ENCODE measurements around the gene PLTP. TPM values are rescaled to one million over a fixed set of nuclear protein-coding genes. Genes with fewer than 3 reads are reported as not detected.

The PLTP gene
- total RNA-seq, 1 donor: 10.4 TPM

- peak; percentile 88 for DNase-seq (ENCODE audit: low read depth)
- peak; percentile 80 for TF ChIP-seq CTCF (IDR thresholded peaks at IDR 0.05; ENCODE audit: insufficient read depth, low read depth, low read length)
- peak overlapping the region; percentile 82 for H3K4me3 ChIP-seq (ENCODE audit: low read depth, low read length)
These were observed 21.6 kb downstream of the PLTP start for GRCh38 chr20:45890077-45890984.

- no peak overlapping the region for H3K4me3 ChIP-seq (ENCODE audit: low read depth, low read length)
- no peak for TF ChIP-seq CTCF (IDR thresholded peaks at IDR 0.05; ENCODE audit: insufficient read depth, low read depth, low read length)
- no peak for DNase-seq (ENCODE audit: low read depth)
These were observed 23.3 kb downstream of the PLTP start for GRCh38 chr20:45888681-45889080.

GRCh38 chr20:45887346-45887715 lies 24.6 kb downstream of the PLTP start, which contains the start of gene SPATA25:
Gene SPATA25, minus strand, starts transcription at chr20:45887622. Its CDS starts 32 bp downstream, at chr20:45887590.
- no peak within 1 kb of the TSS for H3K4me3 ChIP-seq (ENCODE audit: low read depth, low read length)
- no peak for DNase-seq (ENCODE audit: low read depth)
- no peak for TF ChIP-seq CTCF (IDR thresholded peaks at IDR 0.05; ENCODE audit: insufficient read depth, low read depth, low read length)

GRCh38 chr20:45886590-45887345 lies 25.2 kb downstream of the PLTP start:
- DNase-seq (ENCODE audit: low read depth): no peak
- no peak overlapping the region for H3K4me3 ChIP-seq (ENCODE audit: low read depth, low read length)
- TF ChIP-seq CTCF (IDR thresholded peaks at IDR 0.05; ENCODE audit: insufficient read depth, low read depth, low read length): no peak

- H3K4me3 ChIP-seq (ENCODE audit: low read depth, low read length): no peak overlapping the region
- TF ChIP-seq CTCF (IDR thresholded peaks at IDR 0.05; ENCODE audit: insufficient read depth, low read depth, low read length): no peak
- no peak for DNase-seq (ENCODE audit: low read depth)
These were observed 28.9 kb downstream of the PLTP start for GRCh38 chr20:45883100-45883469.

- H3K4me3 ChIP-seq (ENCODE audit: low read depth, low read length): no peak overlapping the region
- no peak for TF ChIP-seq CTCF (IDR thresholded peaks at IDR 0.05; ENCODE audit: insufficient read depth, low read depth, low read length)
- no peak for DNase-seq (ENCODE audit: low read depth)
These were observed 29.4 kb downstream of the PLTP start for GRCh38 chr20:45882469-45883099.

All from fibroblast of villous mesenchyme (primary cell).